WTC11 (cell line): ENCODE data around the gene MEAF6.

Experiments
- KAT7 ChIP-seq: sonication (generic); formaldehyde crosslinking; IDR thresholded peaks from 2 replicates; pipeline ENCODE4 v1.8.1; 2023; ENCODE audit warnings: missing genetic modification reagents, mild to moderate bottlenecking, borderline replicate concordance
- NR3C1 ChIP-seq: sonication (generic); formaldehyde crosslinking; conservative IDR thresholded peaks from 2 replicates; pipeline ENCODE4 v1.8.1; 2023; ENCODE audit warnings: low read depth, mild to moderate bottlenecking, missing genetic modification reagents
- RORB ChIP-seq: fragments of 250-450 bp; sonication (Bioruptor Pico); IDR thresholded peaks from 2 replicates; pipeline ENCODE4 v1.9.0; 2021; ENCODE audit warnings: mild to moderate bottlenecking
- ZNF396 ChIP-seq: fragments of 250-450 bp; sonication (Bioruptor Pico); IDR thresholded peaks from 2 replicates; pipeline ENCODE4 v1.8.0; 2021; ENCODE audit warnings: mild to moderate bottlenecking, moderate library complexity, borderline replicate concordance
- TF ChIP-seq, protein P1 (sequence below): fragments of 200-600 bp; IDR thresholded peaks from 2 replicates; pipeline ENCODE4 v1.8.0; 2022; ENCODE audit warnings: antibody characterized with exemption
- TF ChIP-seq, protein P2 (sequence below): sonication (generic); formaldehyde crosslinking; conservative IDR thresholded peaks from 2 replicates; pipeline ENCODE4 v1.8.1; 2022; ENCODE audit warnings: mild to moderate bottlenecking, missing genetic modification reagents

DNA sequence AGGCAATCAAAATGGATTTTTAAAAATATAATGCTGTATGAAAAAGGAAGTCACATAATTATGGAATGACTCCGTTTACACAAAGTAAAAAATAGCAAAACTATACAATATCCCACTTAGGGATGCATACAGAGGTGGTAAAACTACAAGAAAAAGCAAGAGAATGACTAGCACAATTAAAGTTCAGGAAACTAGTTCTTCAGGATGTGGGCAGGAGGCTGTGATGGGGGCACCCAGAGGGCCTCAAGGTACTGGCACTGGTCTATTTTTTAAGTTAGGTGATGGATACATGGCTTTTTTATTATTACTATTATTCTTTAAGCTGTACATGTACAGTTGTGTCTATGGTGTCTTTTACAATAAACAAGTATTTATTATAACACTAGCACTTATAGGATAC is 41.6 kb downstream of the MEAF6 start:
- TF ChIP-seq RORB (CRISPR knock-in tag) (no peak), NR3C1 (CRISPR knock-in tag) (no peak), ZNF396 (CRISPR knock-in tag) (no peak), KAT7 (CRISPR knock-in tag) (no peak)
- TF ChIP-seq, protein P1, sequence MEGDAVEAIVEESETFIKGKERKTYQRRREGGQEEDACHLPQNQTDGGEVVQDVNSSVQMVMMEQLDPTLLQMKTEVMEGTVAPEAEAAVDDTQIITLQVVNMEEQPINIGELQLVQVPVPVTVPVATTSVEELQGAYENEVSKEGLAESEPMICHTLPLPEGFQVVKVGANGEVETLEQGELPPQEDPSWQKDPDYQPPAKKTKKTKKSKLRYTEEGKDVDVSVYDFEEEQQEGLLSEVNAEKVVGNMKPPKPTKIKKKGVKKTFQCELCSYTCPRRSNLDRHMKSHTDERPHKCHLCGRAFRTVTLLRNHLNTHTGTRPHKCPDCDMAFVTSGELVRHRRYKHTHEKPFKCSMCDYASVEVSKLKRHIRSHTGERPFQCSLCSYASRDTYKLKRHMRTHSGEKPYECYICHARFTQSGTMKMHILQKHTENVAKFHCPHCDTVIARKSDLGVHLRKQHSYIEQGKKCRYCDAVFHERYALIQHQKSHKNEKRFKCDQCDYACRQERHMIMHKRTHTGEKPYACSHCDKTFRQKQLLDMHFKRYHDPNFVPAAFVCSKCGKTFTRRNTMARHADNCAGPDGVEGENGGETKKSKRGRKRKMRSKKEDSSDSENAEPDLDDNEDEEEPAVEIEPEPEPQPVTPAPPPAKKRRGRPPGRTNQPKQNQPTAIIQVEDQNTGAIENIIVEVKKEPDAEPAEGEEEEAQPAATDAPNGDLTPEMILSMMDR, result no peak
- TF ChIP-seq, protein P2, sequence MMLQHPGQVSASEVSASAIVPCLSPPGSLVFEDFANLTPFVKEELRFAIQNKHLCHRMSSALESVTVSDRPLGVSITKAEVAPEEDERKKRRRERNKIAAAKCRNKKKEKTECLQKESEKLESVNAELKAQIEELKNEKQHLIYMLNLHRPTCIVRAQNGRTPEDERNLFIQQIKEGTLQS (CRISPR knock-in tag), result no peak
